Tibial nerve (tissue), 3 donors: ENCODE measurements around the gene PTPRC.

Source experiments
- CTCF ChIP-seq, 5 experiments: fragments of 200-600 bp in 3 of 5; fragments of 450-650 bp in 2 of 5; sonication (generic) in 3 of 5; IDR thresholded peaks; one replicate each; pipeline ENCODE4 v1.5.1; 2016 to 2019; ENCODE audit warnings: antibody characterized with exemption in 5 of 5, mild to moderate bottlenecking in 3 of 5, moderate library complexity in 2 of 5
- POLR2A ChIP-seq, 2 donors: fragments of 450-650 bp; IDR thresholded peaks; one replicate each; pipeline ENCODE4 v1.6.1; 2017; ENCODE audit warnings: antibody characterized with exemption in 2 of 2, mild to moderate bottlenecking in 2 of 2, moderate library complexity in 2 of 2

GRCh38 chr1:198610362-198610761 lies 28.5 kb upstream of the PTPRC start:
- no peak for TF ChIP-seq CTCF (IDR thresholded peaks at IDR 0.05)
- no peak for TF ChIP-seq POLR2A (IDR thresholded peaks at IDR 0.05)
